A549 (cell line): ENCODE results near the gene ARID3A. TPM values are rescaled to one million over a fixed set of nuclear protein-coding genes. Genes with fewer than 3 reads are reported as not detected.
A peak's percentile ranks its signal among the peaks of the same experiment; 100 is the strongest.

Source experiments
- ATAC-seq, 2 experiments: fragments of 200-7000 bp in 1 of 2; fragments of >200 bp in 1 of 2; cut with Nextera tagmentation in 1 of 2; cut with Tn5 transposase in 1 of 2; 3 replicates each; pipeline versions ENCODE4 v1.8.0 to v1.9.1; 2018 to 2020; ENCODE audit warnings: mild to moderate bottlenecking in 1 of 2, moderate library complexity in 1 of 2
- CTCF ChIA-PET: fragments of 300-600 bp; sonication (Branson Sonifier 250); formaldehyde crosslinking; extraction: SDS; loops from one replicate; lab custom pipeline; 2021; ENCODE audit warnings: antibody characterized with exemption, inconsistent platforms; lab: Yijun Ruan, JAX
- POLR2A ChIA-PET: fragments of 350-600 bp; formaldehyde crosslinking; extraction: SDS; loops from one replicate; lab custom pipeline; 2021; ENCODE audit warnings: antibody characterized with exemption, inconsistent platforms; lab: Yijun Ruan, JAX
- DNase-seq, 2 experiments: peaks; one replicate each; pipeline versions ENCODE4 v3.0.0 to v3.0.0-alpha.2; 2011 to 2016; ENCODE audit warnings: low read depth in 1 of 2, low spot score in 1 of 2
- FAIRE-seq: peaks from 2 replicates; lab custom pipeline; 2011; peaks lifted over from hg19 to GRCh38; lab: Jason Lieb, UNC
- H3K27ac ChIP-seq, 2 experiments: fragments of >200 bp; sonication (Bioruptor Twin); formaldehyde crosslinking; 3 replicates each; pipeline ENCODE4 v1.5.1; 2016 to 2017
- H3K4me1 ChIP-seq: fragments of >200 bp; sonication (Bioruptor Twin); formaldehyde crosslinking; 3 replicates; pipeline ENCODE4 v1.6.1; 2016
- H3K4me2 ChIP-seq: fragments of >200 bp; sonication (Bioruptor Twin); formaldehyde crosslinking; 3 replicates; pipeline ENCODE4 v1.6.1; 2016
- H3K4me3 ChIP-seq: fragments of >200 bp; sonication (Bioruptor Twin); formaldehyde crosslinking; 3 replicates; pipeline ENCODE4 v1.5.1; 2016
- H3K9me3 ChIP-seq: fragments of >200 bp; sonication (Bioruptor Twin); formaldehyde crosslinking; 3 replicates; pipeline ENCODE4 v1.6.1; 2016
- BHLHE40 ChIP-seq: IDR thresholded peaks from 2 replicates; pipeline ENCODE4 v1.6.1; 2012; ENCODE audit warnings: low read depth, low read length, inconsistent platforms
- CEBPB ChIP-seq, 2 experiments: fragments of >200 bp in 1 of 2; sonication (Bioruptor Twin) in 1 of 2; formaldehyde crosslinking in 1 of 2; IDR thresholded peaks; 2 replicates each; pipeline ENCODE4 v1.6.1; 2012 to 2016
- CHD4 ChIP-seq: fragments of 200-600 bp; sonication (generic); IDR thresholded peaks from 2 replicates; pipeline ENCODE4 v1.6.1; 2016; ENCODE audit warnings: antibody characterized with exemption, mild to moderate bottlenecking, borderline replicate concordance
- CTCF ChIP-seq: fragments of >200 bp; sonication (Bioruptor Twin); formaldehyde crosslinking; IDR thresholded peaks from 3 replicates; pipeline ENCODE4 v1.5.1; 2016
- EP300 ChIP-seq, 2 experiments: fragments of >200 bp; sonication (Bioruptor Twin); formaldehyde crosslinking; IDR thresholded peaks; 2 replicates in 1 of 2; 3 replicates in 1 of 2; pipeline ENCODE4 v1.6.1; 2016 to 2017
- ESRRA ChIP-seq: fragments of 150-350 bp; IDR thresholded peaks from 2 replicates; pipeline ENCODE4 v1.6.1; 2014; ENCODE audit warnings: mild to moderate bottlenecking, low read length, borderline replicate concordance
- FOSB ChIP-seq: fragments of 250-450 bp; sonication (Bioruptor Pico); IDR thresholded peaks from 2 replicates; pipeline ENCODE4 v1.5.0; 2020; ENCODE audit warnings: mild to moderate bottlenecking, moderate library complexity
- FOXS1 ChIP-seq: fragments of 250-450 bp; sonication (Bioruptor Pico); IDR thresholded peaks from 2 replicates; pipeline ENCODE4 v1.5.0; 2020; ENCODE audit warnings: mild to moderate bottlenecking, moderate library complexity
- HEYL ChIP-seq: fragments of 250-450 bp; sonication (Bioruptor Pico); IDR thresholded peaks from 2 replicates; pipeline ENCODE4 v1.8.0; 2021; ENCODE audit warnings: mild to moderate bottlenecking, moderate library complexity
- HOXA7 ChIP-seq: fragments of 250-450 bp; sonication (Bioruptor Pico); IDR thresholded peaks from 2 replicates; pipeline ENCODE4 v1.5.0; 2020; ENCODE audit warnings: mild to moderate bottlenecking, moderate library complexity
- HOXB13 ChIP-seq: fragments of 250-450 bp; sonication (Bioruptor Pico); IDR thresholded peaks from 2 replicates; pipeline ENCODE4 v1.5.0; 2020; ENCODE audit warnings: low read depth, mild to moderate bottlenecking, moderate library complexity
- JUN ChIP-seq, 2 experiments: fragments of >200 bp; sonication (Bioruptor Twin); formaldehyde crosslinking; IDR thresholded peaks; 2 replicates in 1 of 2; 3 replicates in 1 of 2; pipeline ENCODE4 v1.6.1; 2016 to 2017
- MAX ChIP-seq: IDR thresholded peaks from 2 replicates; pipeline ENCODE4 v1.6.1; 2012
- MAZ ChIP-seq: fragments of 150-350 bp; IDR thresholded peaks from 2 replicates; pipeline ENCODE4 v1.6.1; 2014; ENCODE audit warnings: antibody characterized with exemption, low read depth, low read length, borderline replicate concordance
- PBX3 ChIP-seq: IDR thresholded peaks from 2 replicates; pipeline ENCODE4 v1.6.1; 2012
- POLR2A ChIP-seq: IDR thresholded peaks from 2 replicates; pipeline ENCODE4 v1.6.1; 2012; ENCODE audit warnings: mild to moderate bottlenecking, low read length
- RAD21 ChIP-seq, 2 experiments: fragments of >200 bp in 1 of 2; sonication (Bioruptor Twin) in 1 of 2; formaldehyde crosslinking in 1 of 2; IDR thresholded peaks in 1 of 2; conservative IDR thresholded peaks in 1 of 2; 2 replicates in 1 of 2; 3 replicates in 1 of 2; pipeline ENCODE4 v1.6.1; 2012 to 2018; ENCODE audit warnings: inconsistent platforms in 1 of 2
- RARB ChIP-seq: fragments of 250-450 bp; sonication (Bioruptor Pico); IDR thresholded peaks from 2 replicates; pipeline ENCODE4 v1.8.0; 2021; ENCODE audit warnings: mild to moderate bottlenecking, moderate library complexity
- REST ChIP-seq: fragments of 200-600 bp; sonication (generic); IDR thresholded peaks from 2 replicates; pipeline ENCODE4 v1.6.1; 2016; ENCODE audit warnings: antibody characterized with exemption, mild to moderate bottlenecking, moderate library complexity
- RFX5 ChIP-seq: fragments of 450-650 bp; IDR thresholded peaks from 2 replicates; pipeline ENCODE4 v1.7.1; 2014; ENCODE audit warnings: antibody characterized with exemption, mild to moderate bottlenecking, moderate library complexity
- RNF2 ChIP-seq: fragments of 200-600 bp; sonication (generic); IDR thresholded peaks from 2 replicates; pipeline ENCODE4 v1.6.1; 2016; ENCODE audit warnings: low read depth, mild to moderate bottlenecking, antibody characterized with exemption, moderate library complexity, borderline replicate concordance
- SMC3 ChIP-seq: fragments of >200 bp; sonication (Bioruptor Twin); formaldehyde crosslinking; IDR thresholded peaks from 3 replicates; pipeline ENCODE4 v1.6.1; 2018; ENCODE audit warnings: inconsistent platforms
- TFCP2L1 ChIP-seq: fragments of 250-450 bp; sonication (Bioruptor Pico); IDR thresholded peaks from 2 replicates; pipeline ENCODE4 v1.5.0; 2021; ENCODE audit warnings: mild to moderate bottlenecking
- TP53 ChIP-seq: fragments of 250-450 bp; sonication (Bioruptor Pico); IDR thresholded peaks from 2 replicates; pipeline ENCODE4 v1.5.0; 2021; ENCODE audit warnings: mild to moderate bottlenecking, moderate library complexity
- ZC3H11A ChIP-seq: fragments of 450-650 bp; IDR thresholded peaks from 2 replicates; pipeline ENCODE4 v1.6.1; 2014; ENCODE audit warnings: antibody characterized with exemption, mild to moderate bottlenecking
- ZNF302 ChIP-seq: fragments of 250-450 bp; sonication (Bioruptor Pico); IDR thresholded peaks from 2 replicates; pipeline ENCODE4 v1.9.0; 2021; ENCODE audit warnings: inconsistent platforms, mild to moderate bottlenecking, moderate library complexity
- ZSCAN20 ChIP-seq: fragments of 250-450 bp; sonication (Bioruptor Pico); IDR thresholded peaks from 2 replicates; pipeline ENCODE4 v1.8.0; 2022; ENCODE audit warnings: mild to moderate bottlenecking, moderate library complexity
- WGBS: methylation state at CpG from one replicate; pipeline ENCODE4 v1.1.6; 2017; ENCODE audit errors: missing lambda C conversion rate; 5-methylcytosine and 5-hydroxymethylcytosine counted together
- polyA plus RNA-seq, 4 experiments: library from polyadenylated mRNA; depleted of rRNA in 3 of 4; stranded (reverse); fragments of >200 nt; fragmentation: RNase III in 1 of 4; extraction: RNeasy Plus Mini Kit Qiagen cat#74134 plus additional on column Dnase treatment in 1 of 4; gene quantifications; 2 replicates in 3 of 4; 3 replicates in 1 of 4; pipeline ENCODE4 v1.2.3, GENCODE V29; 2011 to 2017

Gene ARID3A
- polyA plus RNA-seq, 2 of the 4 experiments (the other 2 are of a cell fraction): 3.3 to 6.1 TPM

- H3K27ac ChIP-seq: no peak overlapping the region
- no peak for FAIRE-seq
- ChIA-PET CTCF (interaction anchor here (1.1 to 1.5 kb wide), 2 partner anchors 18 to 233 kb away, joined by 3 to 4 read pairs; no protein-coding TSS in a partner anchor), POLR2A (interaction anchor here (0.6 to 0.8 kb wide), 3 partner anchors 15 to 61 kb away, joined by 3 to 5 read pairs (median 3); partner anchors contain the start of gene WDR18)
- H3K4me1 ChIP-seq: peaks cover 22% of the 10 kb centered on the region; the same call in 2 of the 3 replicates
- H3K4me2 ChIP-seq: no peak overlapping the region
- no peak for TF ChIP-seq FOSB (CRISPR knock-in tag)
- no peaks in the 10 kb centered on the region for H3K9me3 ChIP-seq
- ATAC-seq: no peak
- WGBS: 51% methylated on average over 3 of the region's 3 CpGs
- no peak for DNase-seq
- H3K4me3 ChIP-seq: no peak overlapping the region
Measured at GRCh38 chr19:999379-999719, 73.5 kb downstream of the ARID3A start.

GRCh38 chr19:1000095-1000494 lies 74.3 kb downstream of the ARID3A start, which contains the start of gene GRIN3B:
Gene GRIN3B (plus strand): TSS chr19:1000419. CDS start chr19:1000438, 19 bp downstream.
- Histone ChIP-seq H3K4me2 (peak within 1 kb of the TSS; percentile 96), H3K27ac (peak within 1 kb of the TSS; percentile 57 to 88; a peak in 5 of 6 replicates), H3K4me1 (peaks cover 22% of the 10 kb centered on the region; the same call in 2 of the 3 replicates), H3K4me3 (peak within 1 kb of the TSS; percentile 52), H3K9me3 (no peaks in the 10 kb centered on the region)
- no peak for FAIRE-seq
- CTCF ChIA-PET: no interaction called here
- POLR2A ChIA-PET: no interaction called here
- DNase-seq: peak; percentile 80 to 81
- no CpG with 5 or more reads among the region's 43 CpGs for WGBS
- no peak for TF ChIP-seq FOXS1 (CRISPR knock-in tag)
- peak; percentile 50; the same call in 2 of the 3 replicates for TF ChIP-seq SMC3
- no peak for TF ChIP-seq ESRRA
- TF ChIP-seq CEBPB (IDR thresholded peaks at IDR 0.05): no peak
- no peak for TF ChIP-seq HOXA7
- TF ChIP-seq RFX5: no peak
- no peak for TF ChIP-seq BHLHE40
- TF ChIP-seq RARB (CRISPR knock-in tag): no peak
- TF ChIP-seq RAD21 (conservative IDR thresholded peaks at IDR 0.05 in 1 of 2, IDR thresholded peaks at IDR 0.05 in 1 of 2): peak; percentile 49 to 53; a peak in 4 of 5 replicates
- TF ChIP-seq HOXB13: no peak
- no peak for TF ChIP-seq TP53
- no peak for TF ChIP-seq TFCP2L1 (CRISPR knock-in tag)
- no peak for TF ChIP-seq REST
- no peak for TF ChIP-seq PBX3
- peak; percentile 57 for TF ChIP-seq CTCF
- no peak for TF ChIP-seq EP300 (IDR thresholded peaks at IDR 0.05)
- TF ChIP-seq POLR2A: no peak
- no peak for TF ChIP-seq MAZ
- TF ChIP-seq CHD4: no peak
- no peak for TF ChIP-seq JUN (IDR thresholded peaks at IDR 0.05)
- no peak for TF ChIP-seq RNF2
- peak; percentile 35; the same call in 1 of the 2 replicates for TF ChIP-seq MAX
- no peak for TF ChIP-seq ZNF302 (CRISPR knock-in tag)
- no peak for TF ChIP-seq ZC3H11A
- no peak for TF ChIP-seq ZSCAN20 (CRISPR knock-in tag)
- no peak for TF ChIP-seq HEYL
- peak; percentile 45 to 64 for ATAC-seq
